ENCODE data around the gene UBE4A.
A peak's percentile ranks its signal among the peaks of the same experiment; 100 is the strongest.

The UBE4A gene

GRCh38 chr11:118434123-118434552 lies 74.7 kb downstream of the UBE4A start:
- peak overlapping the region in 2 of 21 experiments; percentile 91 to 97 for H3K27ac ChIP-seq
- H3K4me3 ChIP-seq: peak overlapping the region; percentile 66 to 97 (median 93)

GRCh38 chr11:118434553-118435289 lies 75.3 kb downstream of the UBE4A start:
- Histone ChIP-seq H3K4me3 (peak overlapping the region; percentile 66 to 97 (median 93)), H3K27ac (peak overlapping the region in 19 of 21 experiments; percentile 23 to 97 (median 90))

DNA sequence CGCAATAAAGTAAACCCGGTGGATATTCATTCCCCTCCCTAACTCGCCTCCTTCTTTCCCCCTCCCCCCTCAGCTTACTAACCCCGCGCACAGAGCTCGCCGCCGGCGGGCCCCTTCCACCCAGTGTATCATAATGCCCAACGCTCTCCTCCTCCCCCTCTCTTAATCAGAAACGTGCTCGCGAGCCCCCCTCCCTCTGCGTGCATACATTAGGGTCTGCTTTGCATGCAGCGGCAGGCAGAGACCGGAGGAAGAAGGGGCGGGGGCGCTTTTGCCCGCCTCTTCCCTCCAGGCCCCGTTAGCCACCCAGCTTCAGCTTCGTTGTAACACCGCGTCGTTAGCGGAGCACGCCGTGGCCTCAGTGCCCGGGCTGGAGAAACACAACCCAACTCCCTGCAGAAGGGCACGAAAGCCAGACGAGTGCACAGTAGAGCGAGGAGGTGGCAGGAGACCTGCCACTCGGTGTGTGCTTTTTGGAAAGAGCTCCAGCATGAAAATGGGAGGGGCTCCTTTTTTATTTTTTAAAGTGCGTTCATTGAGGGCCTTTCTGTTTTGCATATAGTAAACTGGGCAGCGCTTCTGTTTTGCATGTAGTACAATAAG lies 76.0 kb downstream of the UBE4A start:
- H3K4me3 ChIP-seq: peak overlapping the region; percentile 66 to 97 (median 93)

DNA sequence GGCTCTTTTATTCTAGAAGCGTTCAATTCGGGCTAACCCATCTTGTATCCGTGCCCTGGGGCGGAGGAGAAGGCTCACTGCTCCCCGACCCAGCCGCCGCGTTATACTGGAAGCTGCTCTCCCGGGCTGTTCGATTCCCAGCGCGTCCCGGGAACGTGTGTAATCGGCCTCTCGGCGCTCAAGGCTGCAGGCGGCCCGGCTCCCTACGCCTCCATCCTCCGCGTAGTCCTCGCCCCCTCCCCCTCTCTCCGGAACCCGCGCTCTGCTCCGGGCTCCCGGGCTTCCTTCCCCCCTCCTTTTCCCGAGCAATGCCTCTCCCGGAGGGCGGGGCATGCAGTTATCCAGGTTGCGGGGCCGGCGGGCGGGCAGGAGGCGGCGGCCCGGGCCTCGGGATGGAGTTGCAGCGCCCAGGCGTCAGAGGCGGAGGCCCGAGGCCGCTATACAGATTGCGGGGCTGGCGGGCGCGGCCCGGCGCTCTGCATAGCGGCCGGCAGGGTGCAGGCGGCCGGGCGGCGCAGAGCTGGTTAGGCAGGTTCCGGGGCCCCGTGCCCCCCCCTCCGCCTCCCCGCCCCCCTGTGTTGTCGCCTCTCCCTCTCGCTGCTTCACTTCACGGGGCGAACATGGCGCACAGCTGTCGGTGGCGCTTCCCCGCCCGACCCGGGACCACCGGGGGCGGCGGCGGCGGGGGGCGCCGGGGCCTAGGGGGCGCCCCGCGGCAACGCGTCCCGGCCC lies 76.7 kb downstream of the UBE4A start, which contains the start of gene KMT2A:
Gene KMT2A, plus strand, starts transcription at position 600 of the 732 bp plus-strand sequence. Its CDS starts 21 bp downstream, at position 621.
- H3K4me3 ChIP-seq: peak within 1 kb of the TSS; percentile 66 to 97 (median 93)
- H3K27ac ChIP-seq: peak within 1 kb of the TSS; percentile 47 to 97 (median 90)

More for the DNA sequence above, 76.0 kb downstream of the UBE4A start:
- H3K27ac ChIP-seq: peak overlapping the region; percentile 47 to 97 (median 90)

DNA sequence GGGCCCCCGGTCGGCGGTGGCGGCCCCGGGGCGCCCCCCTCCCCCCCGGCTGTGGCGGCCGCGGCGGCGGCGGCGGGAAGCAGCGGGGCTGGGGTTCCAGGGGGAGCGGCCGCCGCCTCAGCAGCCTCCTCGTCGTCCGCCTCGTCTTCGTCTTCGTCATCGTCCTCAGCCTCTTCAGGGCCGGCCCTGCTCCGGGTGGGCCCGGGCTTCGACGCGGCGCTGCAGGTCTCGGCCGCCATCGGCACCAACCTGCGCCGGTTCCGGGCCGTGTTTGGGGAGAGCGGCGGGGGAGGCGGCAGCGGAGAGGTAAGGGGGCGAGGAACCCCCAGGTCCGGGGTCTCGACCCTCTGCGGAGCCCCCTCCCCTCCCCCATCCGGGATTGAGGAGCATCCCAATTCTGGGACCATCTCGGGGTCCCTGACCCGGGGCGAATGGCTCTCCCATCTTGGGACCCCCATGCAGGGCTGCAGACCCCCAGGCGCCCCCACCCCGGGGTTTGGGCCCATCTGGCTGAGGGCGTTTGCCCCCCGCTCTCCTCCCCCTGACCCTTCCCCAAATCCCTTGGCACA lies 77.3 kb downstream of the UBE4A start:
- Histone ChIP-seq H3K4me3 (peak overlapping the region; percentile 66 to 97 (median 93)), H3K27ac (peak overlapping the region; percentile 20 to 97 (median 90))

- H3K4me3 ChIP-seq: peak overlapping the region; percentile 66 to 97 (median 93)
- peak overlapping the region; percentile 20 to 97 (median 90) for H3K27ac ChIP-seq
These were observed 78.1 kb downstream of the UBE4A start for GRCh38 chr11:118437208-118438125.

DNA sequence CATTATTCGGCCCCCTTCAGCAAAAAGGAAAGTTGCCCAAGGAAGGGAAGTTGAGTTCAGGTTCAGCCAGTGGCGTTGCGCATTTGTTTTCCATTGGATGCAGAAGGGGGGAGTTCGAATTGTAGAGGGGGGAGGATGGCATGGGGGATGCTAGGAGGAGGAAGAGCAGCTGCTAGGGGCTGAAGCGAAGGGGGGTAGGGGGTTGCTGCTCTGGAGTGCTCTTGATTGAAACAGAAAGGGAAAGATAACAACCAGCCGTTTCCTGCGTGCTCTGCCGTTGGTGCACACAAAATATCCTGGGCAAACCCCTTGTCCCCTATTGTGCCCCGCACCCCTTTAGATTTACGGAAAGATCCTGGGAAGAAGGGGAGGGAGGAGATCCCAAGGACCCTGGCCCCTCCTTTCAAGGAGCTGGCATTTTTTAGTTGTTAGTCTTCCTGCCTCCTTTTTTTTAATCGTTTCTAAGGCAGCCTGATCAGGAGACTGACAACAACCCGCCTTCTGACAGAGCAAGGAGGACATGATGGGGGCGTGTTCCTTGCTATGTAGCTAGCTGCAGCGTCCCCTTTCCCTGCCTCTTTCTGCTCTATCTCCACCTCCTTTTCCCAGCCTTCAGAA lies 79.0 kb downstream of the UBE4A start:
- peak overlapping the region; percentile 66 to 97 (median 93) for H3K4me3 ChIP-seq
- H3K27ac ChIP-seq: peak overlapping the region in 20 of 21 experiments; percentile 3 to 97 (median 89)

GRCh38 chr11:118439646-118440045 lies 80.2 kb downstream of the UBE4A start:
- H3K4me3 ChIP-seq: no peak overlapping the region
- H3K27ac ChIP-seq: no peak overlapping the region

DNA sequence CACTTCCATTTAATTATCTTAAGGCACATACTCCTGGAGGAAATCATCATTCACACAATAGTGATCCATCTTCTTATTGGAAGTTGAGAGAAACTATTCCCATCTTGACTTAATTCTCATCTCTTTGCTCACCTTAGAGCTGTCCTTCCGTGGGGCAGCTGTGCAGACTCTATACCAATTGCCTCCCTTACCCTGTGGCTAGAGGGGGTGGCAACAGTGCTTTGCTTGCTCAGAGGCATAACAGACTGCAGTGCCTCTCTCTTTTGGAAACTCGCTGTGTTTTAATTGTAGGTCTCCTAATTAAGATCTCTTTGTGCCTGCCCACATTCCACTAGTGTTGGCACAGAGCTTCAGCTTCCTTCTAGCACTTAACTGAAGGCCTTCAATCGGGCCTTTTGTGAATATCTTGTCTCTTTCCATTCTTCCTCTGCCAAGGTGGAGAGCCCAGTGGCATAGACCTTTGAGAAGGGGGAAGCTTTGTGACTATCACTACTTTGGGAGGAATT lies 82.4 kb downstream of the UBE4A start:
- no peak overlapping the region for H3K4me3 ChIP-seq
- peak overlapping the region in 4 of 21 experiments; percentile 13 to 40 (median 24) for H3K27ac ChIP-seq

DNA sequence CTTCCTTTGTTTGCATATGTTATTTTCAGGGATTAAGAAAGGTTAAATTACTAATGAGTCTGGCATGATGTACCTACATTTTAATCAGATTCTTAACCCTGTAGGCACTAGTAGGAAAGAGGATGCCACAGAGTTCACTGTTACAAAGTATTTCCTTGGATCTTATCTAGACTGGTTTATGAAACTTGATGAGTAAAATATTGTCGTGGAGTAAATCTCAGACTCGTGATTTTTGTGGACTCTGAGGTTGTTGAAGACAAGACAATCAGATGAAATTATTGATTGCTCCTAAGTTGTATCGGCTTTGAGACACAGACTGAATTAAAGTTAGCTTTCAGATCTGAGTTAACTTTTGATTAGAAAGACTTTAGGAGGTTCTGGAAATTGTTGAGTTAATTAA lies 82.9 kb downstream of the UBE4A start:
- H3K4me3 ChIP-seq: no peak overlapping the region
- peak overlapping the region in 3 of 21 experiments; percentile 13 to 40 (median 24) for H3K27ac ChIP-seq

- Histone ChIP-seq H3K4me3 (no peak overlapping the region), H3K27ac (peak overlapping the region in 1 of 21 experiments; percentile 26)
These were observed 83.6 kb downstream of the UBE4A start for GRCh38 chr11:118442908-118443589.

DNA sequence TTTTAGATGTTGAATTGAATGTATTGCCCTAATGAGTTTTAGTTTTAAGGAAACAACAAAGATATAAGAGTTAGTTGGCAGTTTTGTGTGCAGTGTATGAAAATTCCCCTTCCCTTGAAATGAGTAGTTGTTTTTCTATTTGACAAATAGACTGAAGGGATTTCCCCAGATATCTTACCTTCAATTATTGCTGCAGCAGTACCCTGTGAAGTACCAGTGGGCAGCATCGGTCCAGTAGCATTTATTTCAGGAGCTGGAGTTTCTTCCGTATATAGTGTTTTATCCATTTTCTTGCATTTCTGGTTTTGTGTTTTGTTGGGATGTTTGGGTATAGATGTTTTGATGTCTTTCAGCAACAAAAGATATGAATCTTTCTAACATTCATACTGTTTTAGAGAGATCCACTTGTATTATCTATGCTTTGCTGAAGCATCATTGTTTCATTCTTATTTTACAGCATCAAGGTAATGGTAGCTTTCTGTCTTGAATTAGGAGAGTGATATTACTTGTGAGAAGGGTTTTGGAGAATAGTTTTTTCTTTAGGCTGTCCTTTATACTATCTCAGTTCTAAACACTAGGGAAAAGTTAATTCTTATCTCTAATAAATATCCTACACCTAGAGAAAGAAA lies 84.3 kb downstream of the UBE4A start:
- Histone ChIP-seq H3K27ac (no peak overlapping the region), H3K4me3 (no peak overlapping the region)

- no peak overlapping the region for H3K4me3 ChIP-seq
These were observed 88.0 kb downstream of the UBE4A start for GRCh38 chr11:118447423-118447822.

GRCh38 chr11:118448294-118448693 lies 88.9 kb downstream of the UBE4A start:
- Histone ChIP-seq H3K27ac (no peak overlapping the region), H3K4me3 (no peak overlapping the region)

More at GRCh38 chr11:118447423-118447822, 88.0 kb downstream of the UBE4A start:
- H3K27ac ChIP-seq: no peak overlapping the region

Data from skin epidermis (tissue), 12 donors.